Measurements from ENCODE around the gene KRTAP10-12. TPM values are rescaled to one million over a fixed set of nuclear protein-coding genes. Genes with fewer than 3 reads are reported as not detected.
A peak's percentile ranks its signal among the peaks of the same experiment; 100 is the strongest.

The KRTAP10-12 gene
- total RNA-seq, 4 donors from 2014 or later = not detected

- Histone ChIP-seq H3K9me3 (no peaks in the 10 kb centered on the region), H3K4me3 (no peak overlapping the region), H3K27ac (no peak overlapping the region), H3K27me3 (peaks cover 90% of the 10 kb centered on the region), H3K4me1 (peaks cover 0 to 12% (median 3%) of the 10 kb centered on the region in 4 donors), H3K36me3 (no peaks in the 10 kb centered on the region)
- TF ChIP-seq POLR2AphosphoS5 (IDR thresholded peaks at IDR 0.05) = no peak
- WGBS, 2 donors (ENCODE audit: low coverage in 1 of 2) = 29 to 70% methylated on average over 1 to 5 of the region's 5 CpGs
- intact Hi-C loops (cut with DNase I; ENCODE audit: low total_unique reads) = no loop called here
- in situ Hi-C loops (cut with MboI; ENCODE audit: low pct_ligation_motif_present in 1 of 4, low pct_unique_long_range_greater_than_20kb in 1 of 4, low sequenced_read_pairs in 3 of 4) = no loop called here
- DNase-seq = no peak
These were observed 25.8 kb downstream of the KRTAP10-12 start for GRCh38 chr21:44722731-44723130.

- no peaks in the 10 kb centered on the region for H3K9me3 ChIP-seq
- H3K27ac ChIP-seq = no peak overlapping the region
- intact Hi-C loops (cut with DNase I; ENCODE audit: low total_unique reads) (no loop called here), in situ Hi-C loops (cut with MboI; ENCODE audit: low pct_ligation_motif_present in 1 of 4, low pct_unique_long_range_greater_than_20kb in 1 of 4, low sequenced_read_pairs in 3 of 4) (no loop called here)
- peaks cover 0 to 12% (median 3%) of the 10 kb centered on the region in 4 donors for H3K4me1 ChIP-seq
- WGBS, 2 donors (ENCODE audit: low coverage in 1 of 2) = 0 to 22% methylated on average over 4 to 40 of the region's 61 CpGs
- H3K27me3 ChIP-seq = peaks cover 89% of the 10 kb centered on the region
- no peak for DNase-seq
- H3K36me3 ChIP-seq = no peaks in the 10 kb centered on the region
- peak overlapping the region in 1 of 4 donors; percentile 25 for H3K4me3 ChIP-seq
- no peak for TF ChIP-seq POLR2A (IDR thresholded peaks at IDR 0.05)
- no peak for TF ChIP-seq POLR2AphosphoS5 (IDR thresholded peaks at IDR 0.05)
- TF ChIP-seq EP300 (IDR thresholded peaks at IDR 0.05; ENCODE audit: low read depth) = no peak
- no peak for TF ChIP-seq CTCF (IDR thresholded peaks at IDR 0.05)
These were observed 26.5 kb downstream of the KRTAP10-12 start for GRCh38 chr21:44723177-44724131.

GRCh38 chr21:44724196-44724595 lies 27.2 kb downstream of the KRTAP10-12 start:
- H3K4me3 ChIP-seq = no peak overlapping the region
- 73 to 88% methylated on average over 1 to 7 of the region's 7 CpGs for WGBS, 2 donors (ENCODE audit: low coverage in 1 of 2)
- intact Hi-C loops (cut with DNase I; ENCODE audit: low total_unique reads) = no loop called here
- peaks cover 81% of the 10 kb centered on the region for H3K27me3 ChIP-seq
- DNase-seq = no peak
- no peak overlapping the region for H3K27ac ChIP-seq
- peaks cover 0 to 12% (median 3%) of the 10 kb centered on the region in 4 donors for H3K4me1 ChIP-seq
- no peaks in the 10 kb centered on the region for H3K9me3 ChIP-seq
- in situ Hi-C loops (cut with MboI; ENCODE audit: low pct_ligation_motif_present in 1 of 4, low pct_unique_long_range_greater_than_20kb in 1 of 4, low sequenced_read_pairs in 3 of 4) = no loop called here
- TF ChIP-seq POLR2AphosphoS5 (IDR thresholded peaks at IDR 0.05) (no peak), POLR2A (IDR thresholded peaks at IDR 0.05) (no peak), EP300 (IDR thresholded peaks at IDR 0.05; ENCODE audit: low read depth) (no peak), CTCF (IDR thresholded peaks at IDR 0.05) (no peak)
- H3K36me3 ChIP-seq = no peaks in the 10 kb centered on the region

GRCh38 chr21:44724926-44725325 lies 28.0 kb downstream of the KRTAP10-12 start:
- Histone ChIP-seq H3K36me3 (no peaks in the 10 kb centered on the region), H3K4me3 (no peak overlapping the region), H3K27me3 (peaks cover 74% of the 10 kb centered on the region), H3K4me1 (peaks cover 0 to 12% (median 3%) of the 10 kb centered on the region in 4 donors), H3K9me3 (no peaks in the 10 kb centered on the region), H3K27ac (no peak overlapping the region)
- TF ChIP-seq EP300 (IDR thresholded peaks at IDR 0.05; ENCODE audit: low read depth) (no peak), POLR2AphosphoS5 (IDR thresholded peaks at IDR 0.05) (no peak), CTCF (IDR thresholded peaks at IDR 0.05) (no peak), POLR2A (IDR thresholded peaks at IDR 0.05) (no peak)
- intact Hi-C loops (cut with DNase I; ENCODE audit: low total_unique reads) = no loop called here
- no peak for DNase-seq
- in situ Hi-C loops (cut with MboI; ENCODE audit: low pct_ligation_motif_present in 1 of 4, low pct_unique_long_range_greater_than_20kb in 1 of 4, low sequenced_read_pairs in 3 of 4) = no loop called here
- 80 to 91% methylated on average over 1 to 14 of the region's 14 CpGs for WGBS, 2 donors (ENCODE audit: low coverage in 1 of 2)

All from transverse colon (tissue), 4 donors.